Measurements from ENCODE around the gene SYNE1. TPM values are rescaled to one million over a fixed set of nuclear protein-coding genes. Genes with fewer than 3 reads are reported as not detected.

SYNE1 gene
- total and polyA plus RNA-seq, 10 donors = 27.8 to 336 (median 247) TPM

- no peaks in the 10 kb centered on the region for H3K9me3 ChIP-seq
- H3K27ac ChIP-seq = peak overlapping the region in 6 of 8 donors; percentile 22 to 70 (median 62)
- no peak for TF ChIP-seq POLR2A (IDR thresholded peaks at IDR 0.05)
- TF ChIP-seq POLR2AphosphoS5 (IDR thresholded peaks at IDR 0.05) = no peak
- no peak for TF ChIP-seq CTCF (IDR thresholded peaks at IDR 0.05 in 8 of 11, conservative IDR thresholded peaks at IDR 0.05 in 3 of 11)
- H3K4me1 ChIP-seq = peaks cover 0 to 56% (median 14%) of the 10 kb centered on the region in 6 donors
- H3K4me3 ChIP-seq = peak overlapping the region in 1 of 8 donors; percentile 4
- DNase-seq = no peak
- WGBS, 5 donors = 74 to 94% (median 79%) methylated on average over 4 of the region's 4 CpGs
- H3K36me3 ChIP-seq = peaks cover 0 to 90% (median 44%) of the 10 kb centered on the region in 6 donors
- intact Hi-C loops (cut with DNase I; ENCODE audit: low total_unique reads) = no loop called here
- no peaks in the 10 kb centered on the region for H3K27me3 ChIP-seq (replicated peaks in 1 of 7)
Observed at GRCh38 chr6:152170313-152170701, 466.9 kb downstream of the SYNE1 start.

- no peak for DNase-seq
- H3K27ac ChIP-seq = peak overlapping the region in 2 of 8 donors; percentile 4 to 50
- H3K36me3 ChIP-seq = peaks cover 0 to 89% (median 42%) of the 10 kb centered on the region in 6 donors
- H3K27me3 ChIP-seq (replicated peaks in 1 of 7) = no peaks in the 10 kb centered on the region
- peaks cover 0 to 39% (median 14%) of the 10 kb centered on the region in 6 donors for H3K4me1 ChIP-seq
- 78 to 92% (median 89%) methylated on average over 13 of the region's 13 CpGs for WGBS, 5 donors
- no peak for TF ChIP-seq CTCF (IDR thresholded peaks at IDR 0.05 in 8 of 11, conservative IDR thresholded peaks at IDR 0.05 in 3 of 11)
- TF ChIP-seq POLR2AphosphoS5 (IDR thresholded peaks at IDR 0.05) = peak in 1 of 3 donors; percentile 6
- no peaks in the 10 kb centered on the region for H3K9me3 ChIP-seq
- intact Hi-C loops (cut with DNase I; ENCODE audit: low total_unique reads) = no loop called here
- no peak overlapping the region for H3K4me3 ChIP-seq
Observed at GRCh38 chr6:152167641-152168603, 469.2 kb downstream of the SYNE1 start.

- H3K27ac ChIP-seq = no peak overlapping the region
- no peaks in the 10 kb centered on the region for H3K9me3 ChIP-seq
- H3K36me3 ChIP-seq = peaks cover 0 to 89% (median 45%) of the 10 kb centered on the region in 6 donors
- TF ChIP-seq POLR2AphosphoS5 (IDR thresholded peaks at IDR 0.05) (no peak), CTCF (IDR thresholded peaks at IDR 0.05 in 8 of 11, conservative IDR thresholded peaks at IDR 0.05 in 3 of 11) (no peak), POLR2A (IDR thresholded peaks at IDR 0.05) (no peak)
- no peak overlapping the region for H3K4me3 ChIP-seq
- no peak for DNase-seq
- no peaks in the 10 kb centered on the region for H3K27me3 ChIP-seq (replicated peaks in 1 of 7)
- intact Hi-C loops (cut with DNase I; ENCODE audit: low total_unique reads) = no loop called here
- H3K4me1 ChIP-seq = peaks cover under 1 to 29% (median 7%) of the 10 kb centered on the region in 6 donors
- 83 to 92% (median 88%) methylated on average over 5 of the region's 5 CpGs for WGBS, 5 donors
Observed at GRCh38 chr6:152166897-152167296, 470.3 kb downstream of the SYNE1 start.

- Histone ChIP-seq H3K27ac (no peak overlapping the region), H3K9me3 (no peaks in the 10 kb centered on the region), H3K4me1 (peaks cover 0 to 25% (median 4%) of the 10 kb centered on the region in 6 donors), H3K36me3 (peaks cover 0 to 89% (median 47%) of the 10 kb centered on the region in 6 donors), H3K4me3 (no peak overlapping the region), H3K27me3 (replicated peaks in 1 of 7) (no peaks in the 10 kb centered on the region)
- TF ChIP-seq POLR2AphosphoS5 (IDR thresholded peaks at IDR 0.05) (no peak), CTCF (IDR thresholded peaks at IDR 0.05 in 8 of 11, conservative IDR thresholded peaks at IDR 0.05 in 3 of 11) (no peak), POLR2A (IDR thresholded peaks at IDR 0.05) (no peak)
- 37 to 70% (median 44%) methylated on average over 4 of the region's 4 CpGs for WGBS, 5 donors
- DNase-seq = no peak
- intact Hi-C loops (cut with DNase I; ENCODE audit: low total_unique reads) = no loop called here
Observed at GRCh38 chr6:152166497-152166896, 470.7 kb downstream of the SYNE1 start.
